ENCODE results near the gene TMEM120B. TPM values are rescaled to one million over a fixed set of nuclear protein-coding genes. Genes with fewer than 3 reads are reported as not detected.
"Not testable (repeated sequence)": the region's sequence is repeated elsewhere in the genome, so short reads cannot be mapped to it uniquely, and the experiment has no call there.

TMEM120B gene
- total and polyA plus RNA-seq, 8 donors: 8.5 to 17.7 (median 12.0) TPM

- Histone ChIP-seq H3K27ac (no peak overlapping the region), H3K27me3 (no peaks in the 10 kb centered on the region), H3K36me3 (no peaks in the 10 kb centered on the region), H3K4me3 (no peak overlapping the region), H3K9me3 (no peaks in the 10 kb centered on the region), H3K4me1 (peaks cover 0 to 12% of the 10 kb centered on the region in 2 donors)
- ATAC-seq (no peak), DNase-seq (no peak)
- intact Hi-C loops (cut with DNase I): loop anchor here in 1 of 2 donors (10.0 kb wide), 1 partner anchor 194 kb away; no protein-coding TSS in a partner anchor
- TF ChIP-seq, protein P1, sequence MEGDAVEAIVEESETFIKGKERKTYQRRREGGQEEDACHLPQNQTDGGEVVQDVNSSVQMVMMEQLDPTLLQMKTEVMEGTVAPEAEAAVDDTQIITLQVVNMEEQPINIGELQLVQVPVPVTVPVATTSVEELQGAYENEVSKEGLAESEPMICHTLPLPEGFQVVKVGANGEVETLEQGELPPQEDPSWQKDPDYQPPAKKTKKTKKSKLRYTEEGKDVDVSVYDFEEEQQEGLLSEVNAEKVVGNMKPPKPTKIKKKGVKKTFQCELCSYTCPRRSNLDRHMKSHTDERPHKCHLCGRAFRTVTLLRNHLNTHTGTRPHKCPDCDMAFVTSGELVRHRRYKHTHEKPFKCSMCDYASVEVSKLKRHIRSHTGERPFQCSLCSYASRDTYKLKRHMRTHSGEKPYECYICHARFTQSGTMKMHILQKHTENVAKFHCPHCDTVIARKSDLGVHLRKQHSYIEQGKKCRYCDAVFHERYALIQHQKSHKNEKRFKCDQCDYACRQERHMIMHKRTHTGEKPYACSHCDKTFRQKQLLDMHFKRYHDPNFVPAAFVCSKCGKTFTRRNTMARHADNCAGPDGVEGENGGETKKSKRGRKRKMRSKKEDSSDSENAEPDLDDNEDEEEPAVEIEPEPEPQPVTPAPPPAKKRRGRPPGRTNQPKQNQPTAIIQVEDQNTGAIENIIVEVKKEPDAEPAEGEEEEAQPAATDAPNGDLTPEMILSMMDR (IDR thresholded peaks at IDR 0.05): no peak
These were observed 23.6 kb upstream of the TMEM120B start for GRCh38 chr12:121688966-121689365.

GRCh38 chr12:121689430-121689829 is 23.1 kb upstream of the TMEM120B start:
- H3K4me3 ChIP-seq: no peak overlapping the region
- H3K27ac ChIP-seq: no peak overlapping the region
- DNase-seq: no peak
- H3K9me3 ChIP-seq: no peaks in the 10 kb centered on the region
- no peak for ATAC-seq
- peaks cover 0 to 12% of the 10 kb centered on the region in 2 donors for H3K4me1 ChIP-seq
- H3K36me3 ChIP-seq: no peaks in the 10 kb centered on the region
- TF ChIP-seq, protein P1 (IDR thresholded peaks at IDR 0.05): no peak
- H3K27me3 ChIP-seq: no peaks in the 10 kb centered on the region
- intact Hi-C loops (cut with DNase I): loop anchor here in 1 of 2 donors (10.0 kb wide), 1 partner anchor 195 kb away; no protein-coding TSS in a partner anchor

DNA sequence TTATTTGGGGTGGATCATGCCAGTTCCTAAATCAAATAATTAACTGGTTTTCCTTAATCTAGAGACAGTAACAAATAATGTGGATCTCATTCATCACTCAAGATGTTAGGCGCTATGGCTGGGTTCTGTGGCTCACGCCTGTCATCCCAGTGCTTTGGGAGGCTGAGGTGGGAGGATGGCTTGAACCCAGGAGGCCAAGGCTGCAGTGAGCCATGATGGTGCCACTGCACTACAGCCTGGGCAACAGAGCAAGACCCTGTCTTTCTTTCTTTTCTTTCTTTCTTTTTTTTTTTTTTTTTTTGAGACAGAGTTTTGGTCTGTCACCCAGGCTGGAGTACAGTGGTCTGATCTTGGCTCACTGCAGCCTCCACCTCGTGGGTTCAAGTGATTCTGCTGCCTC is 19.8 kb upstream of the TMEM120B start:
- H3K27ac ChIP-seq; H3K27me3 ChIP-seq; H3K4me1 ChIP-seq; H3K9me3 ChIP-seq; H3K4me3 ChIP-seq; intact Hi-C loops (cut with DNase I); ATAC-seq; DNase-seq; H3K36me3 ChIP-seq: not testable (repeated sequence)

DNA sequence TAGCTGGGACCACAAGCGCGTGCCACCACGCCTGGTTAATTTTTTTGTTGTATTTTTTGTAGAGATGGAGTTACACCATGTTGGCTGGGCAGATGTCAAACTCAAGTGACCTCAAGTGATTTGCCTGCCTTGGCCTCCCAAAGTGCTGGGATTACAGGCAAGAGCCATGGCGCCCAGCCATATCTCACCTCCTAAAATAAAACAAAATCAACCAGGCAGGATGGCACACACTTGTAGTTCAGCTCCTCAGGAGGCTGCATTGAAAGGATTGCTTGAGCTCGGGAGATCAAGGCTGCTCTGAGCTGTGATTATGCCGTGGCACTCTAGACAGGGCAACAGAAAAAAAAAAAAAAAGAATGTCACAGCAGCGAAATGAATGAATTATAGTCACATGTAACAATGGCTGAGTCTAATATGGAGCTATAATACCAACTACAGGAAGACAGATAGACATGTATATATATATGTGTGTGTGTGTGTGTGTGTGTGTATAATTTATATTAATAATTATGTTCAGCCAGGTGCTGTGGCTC is 19.3 kb upstream of the TMEM120B start:
- DNase-seq (no peak), ATAC-seq (no peak)
- no peaks in the 10 kb centered on the region for H3K36me3 ChIP-seq
- H3K4me3 ChIP-seq: no peak overlapping the region
- intact Hi-C loops (cut with DNase I): no loop called here
- H3K27me3 ChIP-seq: no peaks in the 10 kb centered on the region
- H3K4me1 ChIP-seq: no peaks in the 10 kb centered on the region
- TF ChIP-seq, protein P1 (IDR thresholded peaks at IDR 0.05): no peak
- H3K27ac ChIP-seq: no peak overlapping the region
- no peaks in the 10 kb centered on the region for H3K9me3 ChIP-seq

- no peaks in the 10 kb centered on the region for H3K27me3 ChIP-seq
- DNase-seq (peak in 1 of 4 donors; percentile 63), ATAC-seq (peak; percentile 30)
- H3K4me3 ChIP-seq: no peak overlapping the region
- H3K4me1 ChIP-seq: no peaks in the 10 kb centered on the region
- TF ChIP-seq, protein P1 (IDR thresholded peaks at IDR 0.05): peak; percentile 66 to 67
- no peak overlapping the region for H3K27ac ChIP-seq
- intact Hi-C loops (cut with DNase I): loop anchor here in 1 of 2 donors (5.0 kb wide), 1 partner anchor 75 kb away; no protein-coding TSS in a partner anchor
- no peaks in the 10 kb centered on the region for H3K9me3 ChIP-seq
- no peaks in the 10 kb centered on the region for H3K36me3 ChIP-seq
These were observed 15.4 kb upstream of the TMEM120B start for GRCh38 chr12:121697093-121697698.

GRCh38 chr12:121697861-121698260 is 14.7 kb upstream of the TMEM120B start:
- not testable (repeated sequence) for DNase-seq, H3K36me3 ChIP-seq, ATAC-seq, H3K4me1 ChIP-seq, H3K9me3 ChIP-seq, H3K27ac ChIP-seq, H3K4me3 ChIP-seq, H3K27me3 ChIP-seq
- intact Hi-C loops (cut with DNase I): loop anchor here in 1 of 2 donors (5.0 kb wide), 1 partner anchor 74 kb away; no protein-coding TSS in a partner anchor
